HL-60 (cell line): ENCODE measurements around the gene P2RX3.

Experiments used
- DNase-seq, 2 experiments: peaks; one replicate each; pipeline ENCODE4 v3.0.0-alpha.2; 2010 to 2020; ENCODE audit warnings: low read depth in 1 of 2, low spot score in 1 of 2
- H3K27ac ChIP-seq: fragments of 250-450 bp; sonication (Bioruptor Pico); replicated peaks from 2 replicates; pipeline ENCODE4 v1.5.1; 2020; ENCODE audit warnings: mild to moderate bottlenecking, moderate library complexity
- H3K27me3 ChIP-seq: fragments of 250-450 bp; sonication (Bioruptor Pico); 2 replicates; pipeline ENCODE4 v1.5.1; 2021; ENCODE audit warnings: mild to moderate bottlenecking, moderate library complexity; ENCODE audit not compliant: insufficient read depth, poor library complexity, severe bottlenecking
- H3K4me3 ChIP-seq: replicated peaks from 2 replicates; pipeline ENCODE4 v1.5.1; 2011; ENCODE audit warnings: mild to moderate bottlenecking, control low read depth, low read length; ENCODE audit not compliant: insufficient read depth
- GABPA ChIP-seq: IDR thresholded peaks from 2 replicates; pipeline ENCODE4 v1.6.1; 2012; ENCODE audit warnings: low read depth
- POLR2AphosphoS5 ChIP-seq: IDR thresholded peaks from 2 replicates; pipeline ENCODE4 v1.6.1; 2012; ENCODE audit warnings: low read depth
- SPI1 ChIP-seq: IDR thresholded peaks from 2 replicates; pipeline ENCODE4 v1.6.1; 2012; ENCODE audit warnings: low read depth, mild to moderate bottlenecking, borderline replicate concordance
- TF ChIP-seq, protein P1 (sequence below): IDR thresholded peaks from one replicate; pipeline ENCODE4 v1.5.1; 2011; ENCODE audit warnings: low read length, control low read depth, inconsistent platforms; ENCODE audit not compliant: insufficient read depth
- TF ChIP-seq, protein P2 (sequence below): IDR thresholded peaks from 2 replicates; pipeline ENCODE4 v1.6.1; 2012; ENCODE audit warnings: low read depth; ENCODE audit not compliant: insufficient replicate concordance

The P2RX3 gene

DNA sequence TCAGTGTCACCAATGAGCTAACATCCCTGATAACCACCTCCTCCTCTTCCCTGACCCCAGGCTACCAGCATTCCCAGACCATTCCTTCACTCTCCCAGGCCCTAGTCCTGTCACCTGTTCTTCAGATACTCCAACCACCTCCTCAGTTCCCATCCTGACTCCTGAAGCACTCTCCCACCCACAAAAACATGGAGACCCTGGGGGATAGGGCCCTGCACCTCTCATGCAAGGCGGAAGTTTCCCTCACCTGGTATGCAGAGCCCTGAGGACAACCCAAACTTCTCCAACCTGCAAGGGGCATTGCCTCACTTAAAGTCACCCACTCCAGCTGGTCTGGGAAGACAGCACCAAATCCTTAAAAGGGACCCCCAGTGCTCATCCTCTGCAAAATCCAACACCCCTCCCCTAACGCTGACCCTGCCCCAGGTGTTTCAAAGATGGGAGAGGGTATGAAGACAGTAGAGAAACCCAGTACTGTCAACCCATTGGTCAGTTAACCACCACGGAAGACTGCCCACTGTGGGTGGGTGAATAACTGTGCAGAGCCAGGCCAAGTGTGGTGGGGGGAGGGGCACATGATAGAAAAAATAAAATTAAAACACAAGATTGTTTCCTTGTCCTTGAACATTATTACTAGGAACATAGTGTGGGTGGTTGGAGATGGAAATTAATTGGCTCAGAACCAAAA, 14.8 kb upstream of the P2RX3 start:
- Histone ChIP-seq H3K27ac (no peak overlapping the region), H3K27me3 (no peaks in the 10 kb centered on the region), H3K4me3 (peak overlapping the region; percentile 64; the same call in 1 of the 2 replicates)
- no peak for DNase-seq
- TF ChIP-seq GABPA = no peak
- TF ChIP-seq, protein P1, sequence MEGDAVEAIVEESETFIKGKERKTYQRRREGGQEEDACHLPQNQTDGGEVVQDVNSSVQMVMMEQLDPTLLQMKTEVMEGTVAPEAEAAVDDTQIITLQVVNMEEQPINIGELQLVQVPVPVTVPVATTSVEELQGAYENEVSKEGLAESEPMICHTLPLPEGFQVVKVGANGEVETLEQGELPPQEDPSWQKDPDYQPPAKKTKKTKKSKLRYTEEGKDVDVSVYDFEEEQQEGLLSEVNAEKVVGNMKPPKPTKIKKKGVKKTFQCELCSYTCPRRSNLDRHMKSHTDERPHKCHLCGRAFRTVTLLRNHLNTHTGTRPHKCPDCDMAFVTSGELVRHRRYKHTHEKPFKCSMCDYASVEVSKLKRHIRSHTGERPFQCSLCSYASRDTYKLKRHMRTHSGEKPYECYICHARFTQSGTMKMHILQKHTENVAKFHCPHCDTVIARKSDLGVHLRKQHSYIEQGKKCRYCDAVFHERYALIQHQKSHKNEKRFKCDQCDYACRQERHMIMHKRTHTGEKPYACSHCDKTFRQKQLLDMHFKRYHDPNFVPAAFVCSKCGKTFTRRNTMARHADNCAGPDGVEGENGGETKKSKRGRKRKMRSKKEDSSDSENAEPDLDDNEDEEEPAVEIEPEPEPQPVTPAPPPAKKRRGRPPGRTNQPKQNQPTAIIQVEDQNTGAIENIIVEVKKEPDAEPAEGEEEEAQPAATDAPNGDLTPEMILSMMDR = no peak
- TF ChIP-seq, protein P2, sequence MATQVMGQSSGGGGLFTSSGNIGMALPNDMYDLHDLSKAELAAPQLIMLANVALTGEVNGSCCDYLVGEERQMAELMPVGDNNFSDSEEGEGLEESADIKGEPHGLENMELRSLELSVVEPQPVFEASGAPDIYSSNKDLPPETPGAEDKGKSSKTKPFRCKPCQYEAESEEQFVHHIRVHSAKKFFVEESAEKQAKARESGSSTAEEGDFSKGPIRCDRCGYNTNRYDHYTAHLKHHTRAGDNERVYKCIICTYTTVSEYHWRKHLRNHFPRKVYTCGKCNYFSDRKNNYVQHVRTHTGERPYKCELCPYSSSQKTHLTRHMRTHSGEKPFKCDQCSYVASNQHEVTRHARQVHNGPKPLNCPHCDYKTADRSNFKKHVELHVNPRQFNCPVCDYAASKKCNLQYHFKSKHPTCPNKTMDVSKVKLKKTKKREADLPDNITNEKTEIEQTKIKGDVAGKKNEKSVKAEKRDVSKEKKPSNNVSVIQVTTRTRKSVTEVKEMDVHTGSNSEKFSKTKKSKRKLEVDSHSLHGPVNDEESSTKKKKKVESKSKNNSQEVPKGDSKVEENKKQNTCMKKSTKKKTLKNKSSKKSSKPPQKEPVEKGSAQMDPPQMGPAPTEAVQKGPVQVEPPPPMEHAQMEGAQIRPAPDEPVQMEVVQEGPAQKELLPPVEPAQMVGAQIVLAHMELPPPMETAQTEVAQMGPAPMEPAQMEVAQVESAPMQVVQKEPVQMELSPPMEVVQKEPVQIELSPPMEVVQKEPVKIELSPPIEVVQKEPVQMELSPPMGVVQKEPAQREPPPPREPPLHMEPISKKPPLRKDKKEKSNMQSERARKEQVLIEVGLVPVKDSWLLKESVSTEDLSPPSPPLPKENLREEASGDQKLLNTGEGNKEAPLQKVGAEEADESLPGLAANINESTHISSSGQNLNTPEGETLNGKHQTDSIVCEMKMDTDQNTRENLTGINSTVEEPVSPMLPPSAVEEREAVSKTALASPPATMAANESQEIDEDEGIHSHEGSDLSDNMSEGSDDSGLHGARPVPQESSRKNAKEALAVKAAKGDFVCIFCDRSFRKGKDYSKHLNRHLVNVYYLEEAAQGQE = no peak
- no peak for TF ChIP-seq SPI1
- no peak for TF ChIP-seq POLR2AphosphoS5

DNA sequence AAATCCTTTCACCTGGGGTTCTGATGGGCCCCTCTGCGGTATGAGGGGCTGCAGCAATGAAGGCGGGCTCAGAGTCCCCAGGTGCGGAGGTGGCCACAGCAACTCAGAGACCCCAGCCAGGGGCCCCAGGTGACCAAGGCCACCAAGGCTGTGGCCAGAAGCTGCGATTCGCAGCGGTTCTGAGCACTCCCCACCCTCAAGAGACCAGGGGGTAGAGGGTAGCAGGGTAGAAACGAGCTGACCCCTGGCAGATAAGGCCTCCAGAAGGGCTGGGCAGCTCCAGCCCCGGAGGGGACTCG, 14.3 kb upstream of the P2RX3 start:
- peak overlapping the region; percentile 64 for H3K4me3 ChIP-seq
- TF ChIP-seq, protein P2 = no peak
- no peak for TF ChIP-seq GABPA
- TF ChIP-seq POLR2AphosphoS5 = no peak
- no peak for TF ChIP-seq SPI1
- TF ChIP-seq, protein P1 = no peak
- H3K27ac ChIP-seq = no peak overlapping the region; the same call in 1 of the 2 replicates
- no peaks in the 10 kb centered on the region for H3K27me3 ChIP-seq
- no peak for DNase-seq

DNA sequence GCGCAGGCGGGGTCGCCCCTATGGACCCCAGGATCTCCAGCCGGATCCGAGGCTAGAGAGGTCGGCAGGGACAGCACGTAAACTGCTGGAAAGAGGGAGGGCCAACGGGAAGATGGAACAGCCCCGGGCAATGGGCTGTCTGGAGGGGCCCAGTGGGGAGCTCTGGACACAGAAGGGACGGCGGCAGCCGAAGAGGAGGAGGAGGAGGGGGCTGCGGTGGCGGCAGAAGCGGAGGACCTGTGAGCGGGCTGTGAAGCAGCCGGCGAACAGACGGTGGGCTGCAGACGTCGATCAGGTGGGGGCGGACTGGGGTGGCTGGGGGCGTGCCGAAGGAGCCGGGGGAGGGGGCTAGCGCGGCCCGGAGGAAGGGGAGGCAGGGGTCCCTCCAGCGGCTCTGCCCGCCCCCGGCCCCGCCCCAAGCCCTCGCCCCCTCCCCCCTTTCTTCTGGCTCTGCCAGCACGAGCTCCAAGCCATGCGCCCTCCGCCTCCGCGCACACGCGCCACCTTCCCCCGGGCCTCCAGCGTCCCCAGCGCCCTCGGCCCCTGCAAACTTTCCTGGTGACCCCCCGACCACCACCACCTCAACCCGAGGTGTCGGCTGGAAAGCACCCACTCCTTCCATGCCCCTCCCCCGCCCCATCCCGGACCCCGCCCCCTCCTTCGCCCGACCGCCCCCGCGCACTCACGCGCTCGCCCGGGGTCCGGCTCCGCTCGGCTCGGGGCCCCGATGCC, 13.8 kb upstream of the P2RX3 start:
- Histone ChIP-seq H3K27me3 (no peaks in the 10 kb centered on the region), H3K27ac (no peak overlapping the region; the same call in 1 of the 2 replicates), H3K4me3 (peak overlapping the region; percentile 64)
- TF ChIP-seq SPI1 = no peak
- TF ChIP-seq GABPA = no peak
- TF ChIP-seq, protein P1 = no peak
- TF ChIP-seq POLR2AphosphoS5 = no peak
- TF ChIP-seq, protein P2 = no peak
- peak in 1 of 2 experiments; percentile 18 for DNase-seq
